Fibroblast of peridontal ligament (primary cell): ENCODE data around the gene MMP7.

Experiments used
- DNase-seq: peaks from one replicate; pipeline ENCODE4 v3.0.0-alpha.2; 2010; ENCODE audit errors: extremely low read depth

The MMP7 gene

DNA sequence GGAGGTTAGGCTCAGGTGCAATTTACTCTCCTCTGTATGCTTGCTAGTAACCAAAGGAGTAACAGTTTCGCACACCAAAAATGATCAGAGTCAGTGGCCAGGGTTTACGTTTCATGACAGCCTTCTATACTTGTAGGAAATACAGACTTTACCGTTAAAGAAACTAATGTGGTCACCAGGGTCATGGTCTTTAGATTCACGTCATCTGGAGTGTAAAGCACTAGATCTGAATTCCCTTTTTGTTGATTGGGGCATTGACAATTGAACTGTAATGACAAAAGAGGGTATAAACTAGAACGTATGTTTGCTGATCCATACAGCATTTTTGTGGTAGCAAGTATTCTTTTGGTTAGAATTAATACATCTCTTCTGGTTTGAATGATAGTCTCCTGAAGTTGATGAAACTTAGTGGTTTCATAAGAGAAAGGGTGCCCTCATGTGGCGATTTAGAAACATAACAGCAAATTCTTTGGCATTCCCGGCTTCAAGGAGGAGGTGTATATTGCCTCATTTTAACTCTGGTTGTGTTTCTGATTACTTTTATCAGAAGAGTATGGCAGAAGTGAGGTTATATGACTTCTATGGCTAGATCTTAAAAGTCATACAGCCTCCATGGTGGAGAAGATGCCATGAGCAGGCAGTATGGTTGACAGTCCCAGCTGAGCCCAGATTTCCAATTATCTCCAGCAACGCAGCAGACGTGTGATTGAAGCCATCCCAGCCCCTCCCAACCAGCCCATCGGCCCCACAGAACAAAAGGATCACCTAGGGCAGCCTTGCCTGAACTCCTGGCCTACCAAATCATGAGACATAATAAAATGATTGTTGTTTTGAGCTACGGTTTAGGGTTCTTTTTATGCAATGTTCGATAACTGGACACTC is 35.1 kb downstream of the MMP7 start:
- peak; percentile 96 for DNase-seq

DNA sequence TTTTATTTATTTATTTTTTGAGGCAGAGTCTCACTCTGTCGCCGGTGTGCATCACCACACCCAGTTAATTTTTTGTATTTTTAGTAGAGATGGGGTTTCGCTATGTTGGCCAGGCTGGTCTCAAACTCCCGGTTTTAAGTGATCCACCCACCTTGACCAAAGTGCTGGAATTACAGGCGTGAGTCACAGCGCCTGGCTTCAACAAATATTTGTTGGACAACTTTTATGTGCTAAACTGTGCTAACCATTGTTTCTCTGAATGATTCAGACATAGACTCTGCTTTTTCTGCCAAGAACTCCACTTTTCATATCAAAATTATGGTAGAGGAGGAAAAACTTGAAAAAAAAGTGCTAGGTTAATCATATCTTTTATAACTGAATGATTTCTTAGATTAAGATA is 36.3 kb downstream of the MMP7 start:
- peak; percentile 45 for DNase-seq

DNA sequence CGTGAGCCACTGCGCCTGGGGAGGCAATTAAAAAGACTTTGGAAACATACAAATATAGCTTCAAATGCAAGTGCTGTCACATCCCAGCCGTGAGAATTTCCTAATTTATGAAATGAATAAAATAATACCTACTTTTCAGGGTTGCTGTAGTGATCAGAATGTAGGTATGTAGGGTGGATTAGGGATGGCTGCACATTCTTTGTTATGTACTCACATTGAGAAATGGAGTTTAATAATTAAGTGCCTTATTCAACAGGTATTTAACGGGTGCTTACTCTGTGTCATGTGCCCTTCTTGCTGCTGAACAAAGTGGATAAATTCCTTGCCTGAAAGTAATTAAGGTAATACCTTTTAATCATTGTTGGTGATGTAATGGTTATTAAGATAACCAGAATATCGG is 37.0 kb downstream of the MMP7 start:
- DNase-seq = no peak

DNA sequence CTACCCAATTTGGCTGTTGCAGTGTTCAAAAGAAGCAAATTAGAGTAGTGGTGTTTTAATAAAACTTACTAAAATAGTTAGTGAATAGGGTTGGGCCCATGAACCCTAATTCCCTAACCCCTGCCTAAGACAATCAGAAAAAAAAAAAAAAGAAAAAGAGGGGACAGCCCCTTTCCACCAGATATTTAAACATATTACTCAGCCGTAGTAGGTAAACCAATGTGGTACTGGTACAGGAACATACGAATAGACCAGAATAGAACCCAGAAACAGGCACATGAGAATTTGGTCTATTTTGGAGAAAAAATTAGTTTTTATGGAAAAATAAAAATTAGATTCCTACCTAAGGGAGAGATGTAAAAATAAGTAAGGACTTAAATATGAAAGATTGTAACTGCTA is 38.6 kb downstream of the MMP7 start:
- DNase-seq = no peak

DNA sequence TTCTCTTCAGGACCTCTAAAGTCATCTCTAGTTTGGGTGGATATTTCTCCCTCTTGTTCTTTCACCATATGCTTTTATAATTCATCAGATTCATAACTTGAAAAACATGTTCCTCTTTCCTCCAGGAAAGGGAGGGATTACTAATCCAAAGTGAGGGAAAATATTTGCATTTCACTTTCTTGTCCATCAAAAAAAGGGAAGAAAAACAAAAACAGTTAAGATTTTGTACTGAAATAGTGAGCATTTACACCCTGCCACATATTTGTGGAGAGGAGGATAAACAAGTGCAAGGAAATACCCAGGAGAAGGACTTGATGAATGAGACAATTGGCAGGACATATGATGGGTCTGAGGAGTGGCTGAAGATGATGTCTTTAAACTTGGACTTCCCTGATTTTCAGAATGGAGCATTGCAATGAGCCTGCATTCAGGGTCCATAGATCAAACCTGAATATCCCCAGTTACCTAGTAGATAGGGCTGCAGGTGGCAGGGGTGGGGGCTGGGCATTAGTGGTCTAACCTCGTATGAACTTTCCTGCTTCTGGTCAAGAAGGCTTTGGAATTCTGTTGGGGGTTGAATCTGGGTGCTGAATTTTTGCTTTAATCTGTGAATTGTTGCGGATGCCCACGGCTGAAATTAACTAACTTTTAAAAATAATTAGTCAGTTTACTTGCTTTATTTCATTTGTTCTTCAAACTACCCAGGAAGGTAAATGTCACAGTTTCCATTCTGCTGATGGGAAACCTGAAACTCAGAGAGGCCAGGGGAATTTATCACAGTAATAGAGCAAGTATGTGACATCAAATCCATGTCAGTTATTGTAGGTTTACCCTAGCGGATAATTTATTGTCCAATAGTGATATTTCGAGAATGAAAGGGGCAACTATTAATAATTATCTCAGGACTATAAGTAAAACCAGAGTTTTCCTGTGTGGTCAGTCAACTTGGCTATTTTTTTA is 41.1 kb downstream of the MMP7 start:
- no peak for DNase-seq

DNA sequence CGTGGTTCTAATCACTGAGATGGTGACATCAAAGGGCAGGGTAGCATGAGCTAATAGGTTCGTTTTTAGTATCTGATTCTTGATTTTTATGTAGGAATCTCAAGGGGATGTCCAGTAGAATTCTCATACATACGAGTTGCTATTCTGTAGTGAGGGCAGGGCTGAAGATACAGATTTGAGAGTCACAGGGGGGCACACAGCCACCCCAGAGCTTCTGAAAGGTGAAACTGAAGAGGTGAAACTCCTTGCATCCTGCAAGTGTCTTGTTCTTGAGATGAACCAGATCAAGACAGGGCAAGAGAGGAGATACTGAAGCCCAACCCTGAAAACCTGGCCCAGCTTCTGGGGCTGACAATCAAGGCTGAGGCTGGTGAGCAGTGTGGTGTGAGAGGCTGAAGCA is 42.3 kb downstream of the MMP7 start:
- DNase-seq = no peak

DNA sequence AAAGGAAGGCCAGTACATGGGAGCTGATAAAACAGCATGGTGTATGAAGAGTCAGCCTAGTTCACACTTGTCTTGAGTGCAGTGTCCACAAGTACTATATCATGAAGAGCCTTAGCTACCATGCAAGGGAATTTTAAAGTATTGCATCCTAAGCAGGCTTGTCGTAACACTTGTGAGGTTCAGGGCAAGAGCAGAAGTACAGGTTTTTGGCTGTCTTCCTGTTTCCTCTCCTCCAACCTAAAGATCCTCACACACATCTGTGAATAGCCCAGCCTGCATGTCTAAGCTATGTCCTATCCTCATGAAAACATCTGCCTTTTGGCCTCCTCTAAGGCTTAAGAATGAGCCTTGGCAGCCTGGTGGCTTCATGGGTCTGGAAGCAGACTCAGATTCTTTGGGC is 43.3 kb downstream of the MMP7 start:
- DNase-seq = no peak

DNA sequence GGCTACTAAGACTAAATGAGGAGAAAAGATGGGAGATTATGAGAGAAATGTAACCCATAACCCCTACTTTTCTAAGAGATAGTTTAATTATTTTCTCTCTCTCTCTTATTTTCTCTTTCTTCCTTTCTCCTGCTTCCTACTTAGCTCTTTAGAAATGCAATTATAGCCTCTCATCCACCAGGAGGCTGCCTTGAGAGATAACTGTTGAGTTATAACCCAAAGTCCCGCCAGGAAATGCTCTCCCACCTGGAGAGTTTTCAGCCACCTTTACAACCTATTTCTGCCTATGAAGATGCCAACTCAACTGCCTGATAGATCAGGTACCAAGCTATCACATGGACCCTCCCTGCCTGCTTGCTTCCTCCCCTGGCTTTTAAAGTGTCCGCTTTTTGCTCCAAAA is 44.0 kb downstream of the MMP7 start:
- no peak for DNase-seq

DNA sequence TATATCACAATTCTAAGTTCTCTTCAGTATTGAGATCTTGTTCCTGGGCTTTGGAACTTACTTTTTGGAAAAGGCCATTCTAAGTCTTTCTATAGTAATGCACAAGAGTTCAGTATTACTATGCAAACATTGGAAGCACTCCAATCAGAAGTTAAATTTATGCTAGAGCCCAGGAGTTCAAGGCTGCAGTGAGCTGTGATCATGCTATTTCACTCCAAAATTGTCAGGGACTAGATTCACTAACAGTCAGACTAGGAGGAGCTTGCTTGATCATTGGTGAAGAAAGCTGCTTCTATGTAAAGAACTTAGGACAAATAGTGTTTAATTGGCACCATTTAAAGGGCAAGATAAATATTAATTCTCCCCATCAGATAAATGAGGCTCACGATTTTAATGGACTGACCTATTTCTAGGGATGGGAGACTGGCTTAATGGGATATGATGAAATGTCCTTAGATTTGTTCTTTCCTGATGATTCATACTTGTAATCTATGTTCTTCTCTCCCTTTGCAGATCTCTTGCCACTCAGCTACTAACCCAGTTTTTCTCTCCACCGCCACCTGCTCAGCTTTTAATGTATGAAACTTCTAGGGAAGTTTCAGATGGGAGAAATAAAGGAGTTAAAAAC is 45.3 kb downstream of the MMP7 start:
- peak; percentile 13 for DNase-seq

DNA sequence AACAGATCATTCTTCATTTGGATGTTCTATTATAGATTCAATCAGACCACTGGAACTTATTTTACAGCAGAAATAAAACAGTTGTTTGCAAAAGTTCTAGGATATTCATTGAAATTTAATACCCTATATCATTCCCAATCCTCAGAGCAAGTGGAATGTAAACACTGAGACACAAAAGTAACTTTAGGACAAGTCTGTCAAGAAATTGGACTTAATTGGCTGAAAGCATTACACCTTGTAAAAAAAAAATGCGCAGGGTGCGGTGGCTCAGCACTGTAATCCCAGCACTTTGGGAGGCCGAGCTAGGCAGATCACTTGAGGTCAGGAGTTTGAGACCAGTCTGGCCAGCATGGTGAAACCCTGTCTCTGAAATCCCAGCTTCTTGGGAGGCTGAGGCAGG is 48.1 kb downstream of the MMP7 start:
- DNase-seq = no peak

DNA sequence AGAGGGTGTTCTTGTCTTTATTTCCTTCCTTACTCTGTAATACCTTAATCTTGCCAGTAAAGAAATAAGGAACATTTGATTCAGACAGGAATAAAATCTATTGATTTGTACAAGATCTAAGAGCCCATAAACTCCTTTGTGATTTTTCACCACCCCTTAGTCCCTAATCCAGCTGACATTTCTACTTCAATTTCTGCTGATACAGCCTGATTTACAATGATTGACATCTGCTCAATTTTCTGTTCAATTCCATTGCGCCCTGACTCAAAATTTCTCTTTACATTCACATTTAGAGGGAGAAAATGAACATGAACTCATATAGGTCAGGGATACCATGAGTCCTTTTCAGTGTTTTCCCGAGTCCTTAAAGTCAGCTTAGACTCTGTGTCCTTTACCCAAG is 50.8 kb downstream of the MMP7 start:
- DNase-seq = no peak

DNA sequence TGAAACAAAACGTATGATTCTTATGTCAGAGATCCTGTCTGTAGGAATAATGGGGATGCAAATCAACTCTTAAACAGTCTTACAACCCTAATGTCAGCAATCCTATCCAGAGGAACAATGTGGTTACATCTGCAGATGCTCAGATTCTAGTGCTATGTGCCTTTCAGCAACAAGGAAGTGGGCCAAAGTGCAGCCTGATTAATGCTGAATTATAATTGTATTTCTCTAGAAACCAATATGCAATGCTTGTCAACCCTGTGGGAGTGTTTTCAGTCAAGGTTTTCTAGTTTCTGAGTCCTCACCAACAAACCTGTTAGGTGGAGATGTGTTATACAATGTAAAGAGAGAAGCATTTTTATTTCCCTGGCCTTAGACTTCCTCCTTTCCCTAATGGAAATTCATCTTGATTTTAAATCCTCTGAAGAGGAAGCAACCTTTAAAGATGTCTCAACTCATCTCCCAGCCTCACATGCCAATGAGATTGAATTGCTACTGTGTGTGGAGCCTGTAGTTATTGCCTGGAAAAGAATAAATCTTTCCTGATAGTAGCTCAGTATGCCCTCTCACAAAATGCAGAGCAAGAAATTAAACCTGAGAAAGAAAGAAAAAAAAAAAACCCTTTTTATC is 51.8 kb downstream of the MMP7 start:
- DNase-seq = peak; percentile 27

DNA sequence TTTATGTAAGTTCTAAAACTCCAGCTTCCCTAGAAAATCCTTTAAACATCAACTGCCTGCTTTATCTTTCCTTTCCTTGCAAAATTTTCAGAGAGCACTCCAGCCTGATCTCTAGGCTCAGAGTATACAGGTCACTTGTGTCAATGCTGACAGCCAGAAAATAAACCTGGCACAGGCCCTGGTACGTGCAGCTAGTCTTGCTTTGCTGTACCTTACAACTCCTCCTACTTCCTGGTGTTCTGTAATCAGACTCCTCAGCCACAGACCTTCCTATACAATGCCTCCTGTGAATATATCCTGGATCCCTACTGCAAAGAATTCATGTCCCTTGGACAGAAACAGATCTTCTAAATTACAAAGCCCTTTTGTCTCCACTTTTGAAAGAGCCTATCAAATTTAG is 53.7 kb downstream of the MMP7 start:
- DNase-seq = no peak

DNA sequence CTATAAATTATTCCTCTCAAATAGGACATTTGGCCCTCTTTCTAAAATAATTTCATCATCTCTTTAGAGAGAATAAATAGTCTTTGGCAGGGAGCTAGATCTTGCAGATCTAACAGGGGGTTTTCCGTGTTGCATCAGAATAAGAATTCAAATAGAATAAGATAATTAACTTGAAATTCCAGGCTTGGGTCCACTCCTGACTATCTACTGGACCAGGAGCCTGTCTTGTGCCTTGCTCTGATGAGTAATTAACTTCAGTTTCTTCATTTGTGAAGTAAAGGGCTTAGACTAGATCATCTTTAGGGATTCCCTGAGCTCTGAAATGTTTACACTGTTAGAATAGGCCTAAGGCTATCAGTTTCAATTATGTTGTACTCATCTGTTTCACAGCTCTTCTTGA is 54.5 kb downstream of the MMP7 start:
- peak; percentile 62 for DNase-seq

DNA sequence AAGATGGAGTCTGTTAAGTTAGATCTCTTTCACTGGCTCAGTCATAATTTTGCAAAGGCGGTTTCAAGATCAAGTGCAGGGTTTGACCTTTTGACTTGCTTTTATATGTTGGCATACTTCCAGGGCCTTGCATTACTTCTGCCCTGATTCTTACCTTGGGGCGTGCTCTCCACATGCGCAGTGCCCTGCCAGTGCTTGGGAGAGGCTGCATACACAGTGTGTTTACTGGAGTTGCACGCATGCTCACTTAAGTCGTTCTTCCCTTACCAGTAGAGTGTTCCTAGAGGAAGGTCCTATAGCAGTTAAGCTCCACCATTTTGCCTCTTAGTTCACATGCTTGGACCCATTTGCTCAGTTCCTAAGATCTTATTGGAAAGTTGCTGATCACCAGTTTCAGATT is 57.0 kb downstream of the MMP7 start:
- no peak for DNase-seq

DNA sequence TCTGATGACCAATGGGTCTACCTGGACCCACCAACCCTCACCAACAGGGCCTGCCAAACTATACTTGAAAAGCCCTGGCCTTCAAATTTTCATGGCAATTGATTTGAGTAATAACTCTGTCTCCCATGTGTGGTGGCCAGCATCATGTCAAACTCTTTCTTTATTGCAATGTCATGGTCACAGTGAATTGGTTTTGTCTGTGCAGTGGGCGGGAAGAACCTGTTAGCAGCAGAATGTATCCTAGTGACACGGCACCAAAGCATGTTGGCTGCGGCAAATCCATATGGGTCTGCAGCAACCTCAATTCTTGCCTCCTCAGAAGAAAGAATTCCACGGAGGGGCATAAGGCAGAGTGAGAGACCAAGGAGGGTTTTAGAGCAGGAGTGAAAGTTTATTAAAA is 58.4 kb downstream of the MMP7 start:
- no peak for DNase-seq

DNA sequence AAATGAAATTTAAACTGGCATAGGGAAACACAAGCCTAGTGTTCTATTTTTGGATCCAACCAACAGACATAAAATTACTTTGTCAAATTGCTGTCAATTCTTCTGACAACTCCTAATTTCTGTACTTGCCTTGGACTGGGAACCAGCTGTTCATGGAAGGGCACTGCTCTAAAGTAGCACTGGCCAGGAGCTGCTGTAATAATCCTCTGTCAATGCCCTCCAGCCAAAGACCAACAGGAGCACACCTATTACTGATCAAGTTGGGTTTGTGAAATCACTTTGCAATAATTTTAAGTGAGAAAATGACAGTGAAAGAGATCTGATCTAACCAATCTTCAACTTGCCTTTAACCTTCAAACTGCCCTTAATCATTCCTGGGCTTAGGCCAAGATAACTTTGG is 59.1 kb downstream of the MMP7 start:
- no peak for DNase-seq
